Neural progenitor cell (in vitro differentiated cells): ENCODE results near the gene VILL. TPM values are rescaled to one million over a fixed set of nuclear protein-coding genes. Genes with fewer than 3 reads are reported as not detected.

ENCODE experiments used
- DNase-seq: peaks from one replicate; pipeline ENCODE4 v3.0.0-alpha.2; 2016; ENCODE audit warnings: low spot score
- H2AFZ ChIP-seq: fragments of 200-600 bp; sonication (generic); replicated peaks from 2 replicates; pipeline ENCODE4 v1.6.1; 2016; ENCODE audit warnings: antibody characterized with exemption
- H3F3A ChIP-seq: fragments of 200-600 bp; sonication (generic); 2 replicates; pipeline ENCODE4 v1.6.1; 2016; ENCODE audit warnings: antibody characterized with exemption, low read depth
- H3K27ac ChIP-seq: fragments of 200-600 bp; sonication (generic); 2 replicates; pipeline ENCODE4 v1.5.1; 2016; ENCODE audit warnings: mild to moderate bottlenecking
- H3K27me3 ChIP-seq: fragments of 200-600 bp; sonication (generic); 2 replicates; pipeline ENCODE4 v1.6.1; 2016; ENCODE audit warnings: mild to moderate bottlenecking, moderate library complexity
- H3K36me3 ChIP-seq: fragments of 200-600 bp; sonication (generic); 2 replicates; pipeline ENCODE4 v1.5.1; 2016
- H3K4me1 ChIP-seq: fragments of 200-600 bp; sonication (generic); 2 replicates; pipeline ENCODE4 v1.6.1; 2016; ENCODE audit warnings: mixed run types
- H3K4me2 ChIP-seq: fragments of 200-600 bp; sonication (generic); 2 replicates; pipeline ENCODE4 v1.6.1; 2016
- H3K4me3 ChIP-seq: fragments of 200-600 bp; sonication (generic); 2 replicates; pipeline ENCODE4 v1.5.1; 2016
- H3K79me2 ChIP-seq: fragments of 200-600 bp; sonication (generic); 2 replicates; pipeline ENCODE4 v1.6.1; 2016; ENCODE audit warnings: low read depth
- H3K9ac ChIP-seq: fragments of 200-600 bp; sonication (generic); 2 replicates; pipeline ENCODE4 v1.6.1; 2016
- H3K9me3 ChIP-seq: fragments of 200-600 bp; sonication (generic); 2 replicates; pipeline ENCODE4 v1.5.1; 2016; ENCODE audit warnings: low read depth
- H4K20me1 ChIP-seq: fragments of 200-600 bp; sonication (generic); 2 replicates; pipeline ENCODE4 v1.6.1; 2016; ENCODE audit warnings: low read depth
- H3K27ac Mint-ChIP-seq: 3 replicates; pipeline ENCODE4 v1.8.0; 2021; ENCODE audit warnings: mixed read lengths
- H3K27me3 Mint-ChIP-seq: 2 replicates; pipeline ENCODE4 v1.8.0; 2022; ENCODE audit warnings: low read depth, mild to moderate bottlenecking, inconsistent platforms, moderate library complexity, mixed read lengths; ENCODE audit not compliant: insufficient read depth
- H3K36me3 Mint-ChIP-seq: 3 replicates; pipeline ENCODE4 v1.8.0; 2021; ENCODE audit warnings: mixed read lengths
- H3K4me1 Mint-ChIP-seq: 3 replicates; pipeline ENCODE4 v1.8.0; 2021; ENCODE audit warnings: mixed read lengths
- H3K4me3 Mint-ChIP-seq: 3 replicates; pipeline ENCODE4 v1.8.0; 2021; ENCODE audit warnings: mild to moderate bottlenecking, moderate library complexity, mixed read lengths
- H3K9me3 Mint-ChIP-seq: 3 replicates; pipeline ENCODE4 v1.8.0; 2020; ENCODE audit warnings: mixed read lengths
- CTCF ChIP-seq: fragments of 200-600 bp; sonication (generic); IDR thresholded peaks from 2 replicates; pipeline ENCODE4 v1.5.1; 2017; ENCODE audit warnings: antibody characterized with exemption, mild to moderate bottlenecking
- EZH2 ChIP-seq: fragments of 200-600 bp; sonication (generic); IDR thresholded peaks from 2 replicates; pipeline ENCODE4 v1.6.1; 2017; ENCODE audit warnings: antibody characterized with exemption, mild to moderate bottlenecking, moderate library complexity
- EZH2phosphoT487 ChIP-seq: fragments of 200-600 bp; sonication (generic); IDR thresholded peaks from 2 replicates; pipeline ENCODE4 v1.6.1; 2017; ENCODE audit warnings: antibody characterized with exemption
- total RNA-seq: library from RNA; depleted of rRNA; stranded (reverse); fragments of >200 nt; gene quantifications from 2 replicates; pipeline ENCODE4 v1.2.3, GENCODE V29; 2015; ENCODE audit warnings: low replicate concordance

Gene VILL
- total RNA-seq, 1 donor from 2014 or later, result 4.9 TPM

DNA sequence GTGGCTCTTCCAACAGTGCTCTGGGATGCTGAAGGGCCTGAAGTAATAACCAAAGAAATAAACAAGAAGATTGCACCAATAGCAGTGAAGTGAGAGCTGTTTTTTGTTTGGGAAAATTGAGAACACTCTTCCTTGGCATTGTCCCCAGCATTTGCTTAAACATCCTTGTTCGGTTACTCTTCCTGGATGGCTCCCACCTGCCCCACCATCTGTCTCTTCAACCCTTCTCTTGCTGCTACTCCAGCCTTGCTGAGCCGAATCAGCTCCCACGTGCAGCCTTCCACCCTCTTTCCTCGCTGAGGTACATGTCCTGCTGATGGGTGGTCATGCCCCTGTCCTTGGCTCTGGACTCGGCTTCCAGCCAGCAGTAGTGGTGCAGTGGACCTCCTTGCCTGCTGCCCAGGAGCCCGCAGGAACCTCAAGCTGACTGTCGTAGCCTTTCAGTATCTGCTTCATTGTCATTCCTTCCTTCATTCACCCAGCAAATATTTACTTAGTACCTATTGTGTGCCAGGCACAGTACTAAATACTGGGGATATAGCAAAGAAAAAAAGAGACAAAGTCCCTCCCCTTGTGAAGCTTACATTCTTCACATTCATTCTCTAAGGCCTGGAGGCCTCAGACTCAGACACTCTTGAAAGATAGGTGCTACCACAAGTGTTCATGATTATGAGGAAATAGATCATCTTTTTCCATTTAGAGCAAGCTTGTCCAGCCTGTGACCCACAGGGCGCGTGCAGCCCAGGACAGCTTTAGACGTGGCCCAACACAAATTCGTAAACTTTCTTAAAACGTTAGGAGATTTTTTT is 17.1 kb upstream of the VILL start:
- no peak overlapping the region for H3K27ac Mint-ChIP-seq
- H3K36me3 Mint-ChIP-seq, result peaks cover 14% of the 10 kb centered on the region
- Histone ChIP-seq H3K27me3 (no peaks in the 10 kb centered on the region), H3K4me3 (no peak overlapping the region), H3F3A (no peaks in the 10 kb centered on the region), H3K9me3 (no peaks in the 10 kb centered on the region), H3K27ac (no peak overlapping the region), H4K20me1 (peaks cover 4% of the 10 kb centered on the region), H3K4me1 (no peaks in the 10 kb centered on the region), H2AFZ (no peak overlapping the region), H3K4me2 (no peak overlapping the region), H3K79me2 (no peaks in the 10 kb centered on the region), H3K9ac (no peak overlapping the region), H3K36me3 (no peaks in the 10 kb centered on the region)
- peaks cover 3% of the 10 kb centered on the region for H3K4me1 Mint-ChIP-seq
- H3K4me3 Mint-ChIP-seq, result no peak overlapping the region
- H3K27me3 Mint-ChIP-seq, result no peaks in the 10 kb centered on the region
- no peak for DNase-seq
- TF ChIP-seq EZH2 (no peak), EZH2phosphoT487 (no peak), CTCF (no peak)
- H3K9me3 Mint-ChIP-seq, result no peaks in the 10 kb centered on the region

DNA sequence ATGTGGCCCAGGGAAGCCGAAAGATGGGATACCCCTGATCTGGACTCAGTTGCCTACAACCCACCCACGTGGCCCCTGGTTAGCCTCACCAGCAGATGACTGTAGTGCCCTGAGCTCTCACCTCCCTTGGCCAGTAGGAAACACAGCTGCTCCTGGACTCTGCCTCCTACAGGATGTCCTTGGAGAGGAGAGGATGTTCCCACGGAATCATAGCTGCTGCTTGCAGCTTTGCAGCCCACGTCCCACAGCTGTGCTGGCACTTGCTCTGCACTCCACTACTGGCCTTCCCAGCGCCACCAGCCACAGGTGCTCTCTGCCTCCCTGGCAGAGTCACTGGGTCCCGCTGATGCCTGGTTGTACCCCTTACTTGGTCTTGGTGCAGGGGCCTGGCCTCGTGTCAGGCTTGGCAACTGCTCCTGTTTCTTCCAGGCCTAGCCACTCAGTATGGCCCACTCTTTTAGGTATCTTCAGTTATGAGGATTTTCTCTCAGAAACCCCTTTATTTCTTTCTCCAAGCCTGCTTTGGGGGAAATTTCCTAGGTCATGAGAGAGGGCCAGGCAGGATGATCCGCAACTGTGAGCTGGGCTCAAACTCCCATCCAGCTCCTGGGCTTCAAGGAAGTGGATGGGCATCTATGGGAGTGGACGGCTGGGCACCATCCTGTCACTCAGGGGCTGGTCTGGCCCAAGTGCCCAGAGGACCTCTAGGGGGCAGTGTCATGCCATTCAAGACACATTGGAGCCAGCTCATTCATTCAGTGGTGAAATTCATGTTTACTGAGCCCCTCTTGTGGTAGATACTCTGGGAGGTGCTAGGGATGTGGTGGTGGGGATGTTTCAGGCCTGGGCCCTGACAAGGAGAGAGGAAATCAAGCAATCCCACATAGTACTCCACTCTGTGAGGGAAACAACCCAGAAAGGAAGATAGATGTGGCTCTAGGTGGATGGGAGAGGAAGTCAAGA is 16.2 kb upstream of the VILL start:
- Histone ChIP-seq H3K79me2 (no peaks in the 10 kb centered on the region), H3K9ac (no peak overlapping the region), H3K4me2 (no peak overlapping the region), H3K36me3 (no peaks in the 10 kb centered on the region), H3K9me3 (no peaks in the 10 kb centered on the region), H4K20me1 (peaks cover 4% of the 10 kb centered on the region), H2AFZ (no peak overlapping the region), H3K4me3 (no peak overlapping the region), H3K27me3 (no peaks in the 10 kb centered on the region), H3K4me1 (no peaks in the 10 kb centered on the region), H3F3A (no peaks in the 10 kb centered on the region), H3K27ac (no peak overlapping the region)
- Mint-ChIP-seq H3K9me3 (no peaks in the 10 kb centered on the region), H3K4me1 (peaks cover 3% of the 10 kb centered on the region), H3K36me3 (peaks cover 12% of the 10 kb centered on the region), H3K27me3 (no peaks in the 10 kb centered on the region), H3K4me3 (no peak overlapping the region), H3K27ac (no peak overlapping the region)
- TF ChIP-seq CTCF, result peak; percentile 86
- no peak for TF ChIP-seq EZH2
- TF ChIP-seq EZH2phosphoT487, result no peak
- peak; percentile 84 for DNase-seq

GRCh38 chr3:37979541-37980461 is 10.8 kb upstream of the VILL start:
- H3K27ac Mint-ChIP-seq, result no peak overlapping the region
- Histone ChIP-seq H3K79me2 (no peaks in the 10 kb centered on the region), H3K9me3 (no peaks in the 10 kb centered on the region), H3K4me2 (no peak overlapping the region), H3K9ac (no peak overlapping the region), H3K27ac (no peak overlapping the region), H3K36me3 (no peaks in the 10 kb centered on the region), H3K4me3 (no peak overlapping the region), H2AFZ (no peak overlapping the region), H3K4me1 (no peaks in the 10 kb centered on the region), H4K20me1 (no peaks in the 10 kb centered on the region), H3K27me3 (no peaks in the 10 kb centered on the region), H3F3A (no peaks in the 10 kb centered on the region)
- H3K36me3 Mint-ChIP-seq, result peaks cover 16% of the 10 kb centered on the region
- H3K4me1 Mint-ChIP-seq, result no peaks in the 10 kb centered on the region
- no peak for DNase-seq
- H3K27me3 Mint-ChIP-seq, result peaks cover 2% of the 10 kb centered on the region
- no peaks in the 10 kb centered on the region for H3K9me3 Mint-ChIP-seq
- H3K4me3 Mint-ChIP-seq, result no peak overlapping the region
- TF ChIP-seq EZH2 (no peak), CTCF (no peak), EZH2phosphoT487 (no peak)
